Hepatocyte (in vitro differentiated cells): Measurements from ENCODE around the gene C10orf105. TPM values are rescaled to one million over a fixed set of nuclear protein-coding genes. Genes with fewer than 3 reads are reported as not detected.

Experiments
- DNase-seq: peaks from one replicate; pipeline ENCODE4 v3.0.0-alpha.2; 2016; ENCODE audit warnings: low spot score
- H2AFZ ChIP-seq: fragments of 200-600 bp; sonication (generic); 2 replicates; pipeline ENCODE4 v1.6.0; 2016; ENCODE audit warnings: antibody characterized with exemption, mild to moderate bottlenecking
- H3K27ac ChIP-seq: fragments of 200-600 bp; sonication (generic); 2 replicates; pipeline ENCODE4 v1.5.1; 2016; ENCODE audit warnings: mild to moderate bottlenecking
- H3K27me3 ChIP-seq: fragments of 200-600 bp; sonication (generic); 2 replicates; pipeline ENCODE4 v1.6.1; 2016
- H3K36me3 ChIP-seq: fragments of 200-600 bp; sonication (generic); replicated peaks from 2 replicates; pipeline ENCODE4 v1.5.1; 2016; ENCODE audit warnings: low read depth; ENCODE audit not compliant: insufficient read depth
- H3K4me1 ChIP-seq: fragments of 200-600 bp; sonication (generic); 2 replicates; pipeline ENCODE4 v1.5.1; 2016; ENCODE audit warnings: mild to moderate bottlenecking, moderate library complexity; ENCODE audit not compliant: insufficient read depth
- H3K4me2 ChIP-seq: fragments of 200-600 bp; sonication (generic); 2 replicates; pipeline ENCODE4 v1.6.0; 2016
- H3K4me3 ChIP-seq: fragments of 200-600 bp; sonication (generic); 2 replicates; pipeline ENCODE4 v1.5.1; 2016; ENCODE audit warnings: mild to moderate bottlenecking
- H3K79me2 ChIP-seq: fragments of 200-600 bp; sonication (generic); 2 replicates; pipeline ENCODE4 v1.6.0; 2017; ENCODE audit warnings: mild to moderate bottlenecking
- H3K9me2 ChIP-seq: fragments of 200-600 bp; sonication (generic); replicated peaks from 2 replicates; pipeline ENCODE4 v1.6.0; 2017; ENCODE audit warnings: mild to moderate bottlenecking; ENCODE audit not compliant: insufficient read depth
- H3K9me3 ChIP-seq: fragments of 200-600 bp; sonication (generic); 2 replicates; pipeline ENCODE4 v1.5.1; 2016; ENCODE audit warnings: low read depth, mild to moderate bottlenecking
- H4K20me1 ChIP-seq: fragments of 200-600 bp; sonication (generic); 2 replicates; pipeline ENCODE4 v1.6.0; 2016; ENCODE audit warnings: mild to moderate bottlenecking; ENCODE audit not compliant: insufficient read depth, poor library complexity, severe bottlenecking
- EZH2 ChIP-seq: fragments of 200-600 bp; sonication (generic); IDR thresholded peaks from 2 replicates; pipeline ENCODE4 v1.6.1; 2016; ENCODE audit warnings: antibody characterized with exemption, mild to moderate bottlenecking, borderline replicate concordance
- EZH2phosphoT487 ChIP-seq: fragments of 200-600 bp; sonication (generic); IDR thresholded peaks from one replicate; pipeline ENCODE4 v1.6.1; 2018; ENCODE audit warnings: antibody characterized with exemption, mild to moderate bottlenecking, low read depth, moderate library complexity; ENCODE audit not compliant: unreplicated experiment, severe bottlenecking
- WGBS: methylation state at CpG from one replicate; pipeline ENCODE4 v1.1.6; 2016; ENCODE audit warnings: low lambda C conversion rate; ENCODE audit errors: missing lambda C conversion rate; 5-methylcytosine and 5-hydroxymethylcytosine counted together
- polyA plus RNA-seq: library from polyadenylated mRNA; unstranded; fragments of >200 nt; fragmentation: Nextera tagmentation; extraction: Ambion mirVana; gene quantifications from 2 replicates; pipeline ENCODE4 v1.2.1, GENCODE V29; 2016
- total RNA-seq: library from RNA; depleted of rRNA; stranded (reverse); fragments of >200 nt; gene quantifications from 2 replicates; pipeline ENCODE4 v1.2.3, GENCODE V29; 2014
- TF ChIP-seq, protein P1 (sequence below): fragments of 200-600 bp; sonication (generic); IDR thresholded peaks from 2 replicates; pipeline ENCODE4 v1.5.1; 2016; ENCODE audit warnings: antibody characterized with exemption, mild to moderate bottlenecking; ENCODE audit not compliant: poor library complexity

The C10orf105 gene
- total and polyA plus RNA-seq, 2 experiments from 2014 or later: not detected

DNA sequence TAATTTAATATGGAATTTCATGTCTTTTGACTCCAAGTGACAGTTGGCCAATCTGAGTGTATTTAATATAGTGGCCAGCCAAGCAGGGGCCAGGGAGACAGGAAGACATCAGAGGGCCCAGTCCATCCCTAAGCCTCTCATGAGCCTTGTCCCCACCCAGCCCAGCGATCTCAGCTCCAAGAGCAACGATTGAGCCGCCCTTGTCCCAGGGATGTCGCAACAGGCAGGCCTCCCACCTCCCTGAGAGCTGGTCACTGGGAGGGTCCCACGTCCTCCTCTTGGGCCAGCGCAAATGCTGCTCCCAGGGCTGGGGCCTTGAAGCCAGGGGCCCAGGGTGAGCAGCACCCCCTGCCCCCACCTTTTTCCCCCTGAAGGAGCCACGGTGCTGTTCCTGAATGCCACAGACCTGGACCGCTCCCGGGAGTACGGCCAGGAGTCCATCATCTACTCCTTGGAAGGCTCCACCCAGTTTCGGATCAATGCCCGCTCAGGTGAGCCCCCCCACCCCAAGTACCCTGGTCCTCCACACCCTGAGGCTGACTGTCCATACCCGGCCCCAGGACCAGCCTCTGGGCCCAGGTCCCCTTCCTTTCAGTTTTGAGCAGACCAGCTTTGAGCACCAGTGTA lies 29.4 kb downstream of the C10orf105 start:
- WGBS: 88% methylated on average over 12 of the region's 13 CpGs
- Histone ChIP-seq H3K9me3 (no peaks in the 10 kb centered on the region), H3K36me3 (no peaks in the 10 kb centered on the region), H2AFZ (no peak overlapping the region), H3K4me2 (no peak overlapping the region), H3K9me2 (no peaks in the 10 kb centered on the region), H3K4me3 (no peak overlapping the region), H3K79me2 (no peaks in the 10 kb centered on the region), H4K20me1 (no peaks in the 10 kb centered on the region), H3K4me1 (no peaks in the 10 kb centered on the region), H3K27ac (no peak overlapping the region), H3K27me3 (no peaks in the 10 kb centered on the region)
- no peak for DNase-seq
- TF ChIP-seq, protein P1, sequence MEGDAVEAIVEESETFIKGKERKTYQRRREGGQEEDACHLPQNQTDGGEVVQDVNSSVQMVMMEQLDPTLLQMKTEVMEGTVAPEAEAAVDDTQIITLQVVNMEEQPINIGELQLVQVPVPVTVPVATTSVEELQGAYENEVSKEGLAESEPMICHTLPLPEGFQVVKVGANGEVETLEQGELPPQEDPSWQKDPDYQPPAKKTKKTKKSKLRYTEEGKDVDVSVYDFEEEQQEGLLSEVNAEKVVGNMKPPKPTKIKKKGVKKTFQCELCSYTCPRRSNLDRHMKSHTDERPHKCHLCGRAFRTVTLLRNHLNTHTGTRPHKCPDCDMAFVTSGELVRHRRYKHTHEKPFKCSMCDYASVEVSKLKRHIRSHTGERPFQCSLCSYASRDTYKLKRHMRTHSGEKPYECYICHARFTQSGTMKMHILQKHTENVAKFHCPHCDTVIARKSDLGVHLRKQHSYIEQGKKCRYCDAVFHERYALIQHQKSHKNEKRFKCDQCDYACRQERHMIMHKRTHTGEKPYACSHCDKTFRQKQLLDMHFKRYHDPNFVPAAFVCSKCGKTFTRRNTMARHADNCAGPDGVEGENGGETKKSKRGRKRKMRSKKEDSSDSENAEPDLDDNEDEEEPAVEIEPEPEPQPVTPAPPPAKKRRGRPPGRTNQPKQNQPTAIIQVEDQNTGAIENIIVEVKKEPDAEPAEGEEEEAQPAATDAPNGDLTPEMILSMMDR: no peak
- no peak for TF ChIP-seq EZH2phosphoT487
- no peak for TF ChIP-seq EZH2

GRCh38 chr10:71688256-71688655 lies 31.3 kb downstream of the C10orf105 start:
- TF ChIP-seq, protein P1: no peak
- TF ChIP-seq EZH2phosphoT487: no peak
- no peak for TF ChIP-seq EZH2
- no peak for DNase-seq
- Histone ChIP-seq H3K9me3 (no peaks in the 10 kb centered on the region), H3K27me3 (no peaks in the 10 kb centered on the region), H2AFZ (no peak overlapping the region), H3K4me3 (no peak overlapping the region), H3K27ac (no peak overlapping the region), H3K9me2 (no peaks in the 10 kb centered on the region), H3K79me2 (no peaks in the 10 kb centered on the region), H3K36me3 (no peaks in the 10 kb centered on the region), H3K4me1 (no peaks in the 10 kb centered on the region), H3K4me2 (no peak overlapping the region), H4K20me1 (no peaks in the 10 kb centered on the region)
- WGBS: 91% methylated on average over 3 of the region's 3 CpGs

DNA sequence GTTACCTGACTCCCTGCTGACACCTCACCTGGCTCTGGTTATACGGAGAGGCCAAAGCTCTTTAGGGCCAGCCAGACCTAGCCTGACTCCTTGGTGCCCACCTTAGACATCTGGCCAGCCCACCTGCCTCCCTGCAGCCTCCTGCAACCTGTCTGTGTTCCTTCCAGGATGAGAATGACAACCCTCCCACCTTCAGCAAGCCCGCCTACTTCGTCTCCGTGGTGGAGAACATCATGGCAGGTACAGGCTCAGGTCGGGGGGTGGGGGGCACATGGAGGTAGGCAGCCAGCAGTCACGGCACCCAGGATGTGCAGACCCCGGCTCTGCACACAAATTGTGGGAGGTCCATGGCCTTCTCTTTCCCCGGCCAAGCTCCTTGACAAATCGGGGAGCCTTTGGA lies 32.1 kb downstream of the C10orf105 start:
- Histone ChIP-seq H3K27ac (no peak overlapping the region), H3K9me3 (no peaks in the 10 kb centered on the region), H3K79me2 (no peaks in the 10 kb centered on the region), H3K9me2 (no peaks in the 10 kb centered on the region), H3K36me3 (no peaks in the 10 kb centered on the region), H3K4me2 (no peak overlapping the region), H2AFZ (no peak overlapping the region), H3K4me1 (no peaks in the 10 kb centered on the region), H3K4me3 (no peak overlapping the region), H4K20me1 (no peaks in the 10 kb centered on the region), H3K27me3 (no peaks in the 10 kb centered on the region)
- TF ChIP-seq EZH2phosphoT487 (no peak), EZH2 (no peak)
- TF ChIP-seq, protein P1: no peak
- 80% methylated on average over 9 of the region's 9 CpGs for WGBS
- no peak for DNase-seq

GRCh38 chr10:71687077-71687476 lies 32.5 kb downstream of the C10orf105 start:
- no peak for DNase-seq
- no peak overlapping the region for H2AFZ ChIP-seq
- no peaks in the 10 kb centered on the region for H3K79me2 ChIP-seq
- H3K27me3 ChIP-seq: no peaks in the 10 kb centered on the region
- no peaks in the 10 kb centered on the region for H3K4me1 ChIP-seq
- no peak overlapping the region for H3K4me3 ChIP-seq
- 83% methylated on average over 5 of the region's 5 CpGs for WGBS
- H3K4me2 ChIP-seq: no peak overlapping the region
- no peak for TF ChIP-seq EZH2phosphoT487
- TF ChIP-seq, protein P1: no peak
- TF ChIP-seq EZH2: no peak
- H4K20me1 ChIP-seq: no peaks in the 10 kb centered on the region
- H3K36me3 ChIP-seq: no peaks in the 10 kb centered on the region
- H3K9me3 ChIP-seq: no peaks in the 10 kb centered on the region
- H3K27ac ChIP-seq: no peak overlapping the region
- no peaks in the 10 kb centered on the region for H3K9me2 ChIP-seq
